GM12878 (cell line): Measurements from ENCODE around the gene DENND1A. TPM values are rescaled to one million over a fixed set of nuclear protein-coding genes. Genes with fewer than 3 reads are reported as not detected.
A peak's percentile ranks its signal among the peaks of the same experiment; 100 is the strongest.

ENCODE experiments used
- ATAC-seq: fragments of 200-7000 bp; cut with Tn5 transposase; 3 replicates; pipeline ENCODE4 v1.9.1; 2020; ENCODE audit warnings: mild to moderate bottlenecking, moderate library complexity
- BruUV-seq: library from RNA; stranded (reverse); fragments of 400-500 nt; replicated peaks from 2 replicates; lab custom pipeline; 2021; lab: Mats Ljungman, UMichigan
- CTCF ChIA-PET: fragments of 300-600 bp; sonication (Branson Sonifier 250); formaldehyde crosslinking; extraction: SDS; loops from one replicate; lab custom pipeline; 2021; ENCODE audit warnings: inconsistent platforms; lab: Yijun Ruan, JAX
- POLR2A ChIA-PET: fragments of 350-600 bp; formaldehyde crosslinking; extraction: SDS; loops from one replicate; lab custom pipeline; 2021; ENCODE audit warnings: inconsistent platforms; lab: Charles Lee
- RAD21 ChIA-PET: fragments of 300-600 bp; sonication (Branson Sonifier 250); formaldehyde crosslinking; loops from one replicate; lab custom pipeline; 2023; ENCODE audit warnings: antibody characterized with exemption; ENCODE audit not compliant: unreplicated experiment; lab: Charles Lee
- SMC1A ChIA-PET: fragments of 300-600 bp; sonication (Branson Sonifier 250); formaldehyde crosslinking; loops from one replicate; lab custom pipeline; 2023; ENCODE audit not compliant: unreplicated experiment, uncharacterized antibody; lab: Charles Lee
- DNase-seq: peaks from one replicate; pipeline ENCODE4 v3.0.0-alpha.2; 2011; ENCODE audit warnings: low read depth, low spot score
- FAIRE-seq: peaks from 3 replicates; lab custom pipeline; 2011; peaks lifted over from hg19 to GRCh38; lab: Jason Lieb, UNC
- H2AFZ ChIP-seq: 2 replicates; pipeline ENCODE4 v1.6.0; 2011; ENCODE audit warnings: low read depth, low read length, control low read depth; ENCODE audit not compliant: control insufficient read depth
- H3K27ac ChIP-seq: 2 replicates; pipeline ENCODE4 v1.5.1; 2011; ENCODE audit warnings: control low read depth; ENCODE audit not compliant: control insufficient read depth, insufficient read depth
- H3K27me3 ChIP-seq, 2 experiments: replicated peaks in 1 of 2; 2 replicates each; pipeline versions ENCODE4 v1.6.0 to v1.6.1; 2011; ENCODE audit warnings: low read length in 1 of 2; ENCODE audit not compliant: control insufficient read depth in 2 of 2, insufficient read depth in 2 of 2
- H3K36me3 ChIP-seq, 2 experiments: 2 replicates each; pipeline ENCODE4 v1.5.1; 2011; ENCODE audit warnings: low read length in 1 of 2; ENCODE audit not compliant: control insufficient read depth in 2 of 2, insufficient read depth in 2 of 2
- H3K4me1 ChIP-seq: 2 replicates; pipeline ENCODE4 v1.6.1; 2011; ENCODE audit warnings: mild to moderate bottlenecking, low read length, moderate library complexity, mixed read lengths; ENCODE audit not compliant: control insufficient read depth, insufficient read depth
- H3K4me2 ChIP-seq: 2 replicates; pipeline ENCODE4 v1.6.0; 2011; ENCODE audit warnings: control low read depth; ENCODE audit not compliant: control insufficient read depth, insufficient read depth
- H3K4me3 ChIP-seq: fragments of 200-600 bp; sonication (generic); 2 replicates; pipeline ENCODE4 v1.5.1; 2016
- H3K79me2 ChIP-seq: 2 replicates; pipeline ENCODE4 v1.6.0; 2011; ENCODE audit warnings: low read length; ENCODE audit not compliant: control insufficient read depth, insufficient read depth
- H3K9ac ChIP-seq: 2 replicates; pipeline ENCODE4 v1.8.0; 2011; ENCODE audit warnings: low read length, control low read depth, mixed read lengths; ENCODE audit not compliant: control insufficient read depth, insufficient read depth
- H3K9me3 ChIP-seq: replicated peaks from 3 replicates; pipeline ENCODE4 v1.5.1; 2011; ENCODE audit warnings: mild to moderate bottlenecking, low read length; ENCODE audit not compliant: control insufficient read depth, insufficient read depth
- H4K20me1 ChIP-seq: 2 replicates; pipeline ENCODE4 v1.6.0; 2011; ENCODE audit not compliant: control insufficient read depth, insufficient read depth
- ATF2 ChIP-seq: IDR thresholded peaks from 2 replicates; pipeline ENCODE4 v1.6.1; 2012; ENCODE audit warnings: low read length, inconsistent platforms
- EP300 ChIP-seq, 2 experiments: fragments of 150-350 bp in 1 of 2; IDR thresholded peaks; 2 replicates each; pipeline ENCODE4 v1.6.1; 2011 to 2012; ENCODE audit warnings: low read depth in 2 of 2, low read length in 2 of 2, borderline replicate concordance in 1 of 2, improper control_type of control experiment in 1 of 2, inconsistent platforms in 1 of 2; ENCODE audit not compliant: control insufficient read depth in 1 of 2
- FOXM1 ChIP-seq: IDR thresholded peaks from 2 replicates; pipeline ENCODE4 v1.6.1; 2012; ENCODE audit warnings: low read depth, mild to moderate bottlenecking, inconsistent platforms, low read length, moderate library complexity
- GABPA ChIP-seq: IDR thresholded peaks from 2 replicates; pipeline ENCODE4 v1.6.1; 2014; ENCODE audit warnings: antibody characterized with exemption, low read depth, mild to moderate bottlenecking, inconsistent platforms
- NR2C2 ChIP-seq: IDR thresholded peaks from 2 replicates; pipeline ENCODE4 v1.6.1; 2011; ENCODE audit warnings: borderline replicate concordance, low read depth; ENCODE audit not compliant: control insufficient read depth, insufficient read length
- SIN3A ChIP-seq: IDR thresholded peaks from 2 replicates; pipeline ENCODE4 v1.6.1; 2012; ENCODE audit warnings: low read depth, low read length, improper control_type of control experiment
- SREBF2 ChIP-seq: IDR thresholded peaks from 2 replicates; pipeline ENCODE4 v1.6.1; 2012; ENCODE audit warnings: mild to moderate bottlenecking, low read length
- STAT1 ChIP-seq: fragments of 450-650 bp; conservative IDR thresholded peaks from 2 replicates; pipeline ENCODE4 v1.6.1; 2014; ENCODE audit warnings: antibody characterized with exemption, mild to moderate bottlenecking
- ZBTB33 ChIP-seq: fragments of 450-650 bp; IDR thresholded peaks from 2 replicates; pipeline ENCODE4 v1.6.1; 2017; ENCODE audit warnings: mild to moderate bottlenecking
- ZNF24 ChIP-seq: fragments of 450-650 bp; IDR thresholded peaks from 2 replicates; pipeline ENCODE4 v1.6.1; 2017; ENCODE audit warnings: antibody characterized with exemption, mild to moderate bottlenecking
- ZZZ3 ChIP-seq: IDR thresholded peaks from 2 replicates; pipeline ENCODE4 v1.6.1; 2011; ENCODE audit warnings: low read depth; ENCODE audit not compliant: control insufficient read depth, insufficient read length
- WGBS: methylation state at CpG from one replicate; pipeline ENCODE4 v1.1.6; 2016; ENCODE audit warnings: low lambda C conversion rate; ENCODE audit not compliant: insufficient replicate concordance, insufficient coverage; ENCODE audit errors: missing lambda C conversion rate; 5-methylcytosine and 5-hydroxymethylcytosine counted together
- in situ Hi-C: fragments of 300-500 bp; cut with MboI; formaldehyde crosslinking; loops from 9 replicates; pipeline ENCODE4 v1.14.3; 2018; ENCODE audit warnings: mixed read lengths
- intact Hi-C: fragments of 100-400 bp; cut with micrococcal nuclease; formaldehyde crosslinking; loops from one replicate; pipeline ENCODE4 v1.14.2; 2022; ENCODE audit not compliant: unreplicated experiment
- polyA plus RNA-seq, 11 experiments: library from polyadenylated mRNA; depleted of rRNA in 4 of 11; unstranded in 6 of 11; stranded (reverse) in 5 of 11; fragments of >200 nt; fragmentation: Nextera tagmentation in 4 of 11; fragmentation: Illumina TruSeq in 1 of 11; extraction: Ambion mirVana in 4 of 11; extraction: Trizol in 1 of 11; gene quantifications; 1 replicate in 1 of 11; 2 replicates in 10 of 11; pipeline versions ENCODE4 v1.2.1 to v1.2.3, GENCODE V29; 2011 to 2016; ENCODE audit warnings: inconsistent platforms in 2 of 11, missing spikeins in 2 of 11, low read depth in 1 of 11
- total RNA-seq, 4 experiments: library from RNA; depleted of rRNA in 3 of 4; stranded (reverse); fragments of >200 nt in 3 of 4; fragmentation: Illumina TruSeq in 1 of 4; extraction: Trizol in 1 of 4; gene quantifications; 2 replicates each; pipeline versions ENCODE4 v1.2.1 to v1.2.3, GENCODE V29; 2013 to 2021
- TF ChIP-seq, protein P1 (sequence below), 3 experiments: IDR thresholded peaks in 2 of 3; conservative IDR thresholded peaks in 1 of 3; 2 replicates each; pipeline ENCODE4 v1.5.1; 2011; ENCODE audit warnings: low read depth in 3 of 3, low read length in 3 of 3, mild to moderate bottlenecking in 3 of 3, control low read depth in 2 of 3, moderate library complexity in 2 of 3, inconsistent platforms in 1 of 3, mixed read lengths in 1 of 3; ENCODE audit not compliant: control insufficient read depth in 2 of 3, insufficient read depth in 1 of 3; ENCODE audit errors: extremely low read depth in 1 of 3
- TF ChIP-seq, protein P2 (sequence below): IDR thresholded peaks from 2 replicates; pipeline ENCODE4 v1.6.1; 2011; ENCODE audit warnings: low read depth, low read length, improper control_type of control experiment, borderline replicate concordance

DENND1A gene
- total and polyA plus RNA-seq, 10 of the 15 experiments (the other 5 are each of a cell fraction or from before 2014, with no cell fraction given), result 14.1 to 48.6 (median 35.2) TPM

- TF ChIP-seq, protein P1, sequence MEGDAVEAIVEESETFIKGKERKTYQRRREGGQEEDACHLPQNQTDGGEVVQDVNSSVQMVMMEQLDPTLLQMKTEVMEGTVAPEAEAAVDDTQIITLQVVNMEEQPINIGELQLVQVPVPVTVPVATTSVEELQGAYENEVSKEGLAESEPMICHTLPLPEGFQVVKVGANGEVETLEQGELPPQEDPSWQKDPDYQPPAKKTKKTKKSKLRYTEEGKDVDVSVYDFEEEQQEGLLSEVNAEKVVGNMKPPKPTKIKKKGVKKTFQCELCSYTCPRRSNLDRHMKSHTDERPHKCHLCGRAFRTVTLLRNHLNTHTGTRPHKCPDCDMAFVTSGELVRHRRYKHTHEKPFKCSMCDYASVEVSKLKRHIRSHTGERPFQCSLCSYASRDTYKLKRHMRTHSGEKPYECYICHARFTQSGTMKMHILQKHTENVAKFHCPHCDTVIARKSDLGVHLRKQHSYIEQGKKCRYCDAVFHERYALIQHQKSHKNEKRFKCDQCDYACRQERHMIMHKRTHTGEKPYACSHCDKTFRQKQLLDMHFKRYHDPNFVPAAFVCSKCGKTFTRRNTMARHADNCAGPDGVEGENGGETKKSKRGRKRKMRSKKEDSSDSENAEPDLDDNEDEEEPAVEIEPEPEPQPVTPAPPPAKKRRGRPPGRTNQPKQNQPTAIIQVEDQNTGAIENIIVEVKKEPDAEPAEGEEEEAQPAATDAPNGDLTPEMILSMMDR (IDR thresholded peaks at IDR 0.05 in 2 of 3, conservative IDR thresholded peaks at IDR 0.05 in 1 of 3; ENCODE audit: control insufficient read depth in 2 of 3, extremely low read depth in 1 of 3, insufficient read depth in 1 of 3, low read depth in 3 of 3, low read length in 3 of 3), result no peak
Measured at GRCh38 chr9:123378956-123379660, 550.8 kb downstream of the DENND1A start (continued).

DNA sequence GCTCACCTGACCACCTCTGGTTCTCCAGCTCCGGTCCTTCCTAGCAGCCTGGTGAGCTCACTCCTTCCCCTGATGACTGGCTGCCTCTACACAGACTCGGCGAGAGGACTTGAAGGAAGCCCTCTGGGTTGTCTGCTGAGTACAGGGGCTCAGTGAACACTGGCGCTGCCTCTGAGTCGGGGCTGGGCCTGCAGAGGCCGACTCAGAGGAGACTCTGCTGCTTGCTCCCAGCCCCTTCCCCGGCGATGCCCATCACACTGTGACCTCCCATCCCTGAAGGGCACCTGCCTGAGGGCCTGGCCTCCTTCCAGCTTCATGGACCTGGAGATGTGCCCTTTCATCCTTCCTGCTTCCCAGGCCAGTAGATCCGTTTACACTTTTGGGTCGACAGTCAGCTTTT is 551.9 kb downstream of the DENND1A start:
- DNase-seq (no peak), ATAC-seq (peak; percentile 11), FAIRE-seq (no peak)
- H2AFZ ChIP-seq, result no peak overlapping the region
- H3K36me3 ChIP-seq, result no peaks in the 10 kb centered on the region; a peak in 1 of 4 replicates
- H3K27me3 ChIP-seq, result peaks cover 0 to 5% of the 10 kb centered on the region in 2 experiments; a peak in 2 of 4 replicates
- in situ Hi-C loops (no loop called here), intact Hi-C loops (no loop called here)
- BruUV-seq, result TSS peak; percentile 37
- no peaks in the 10 kb centered on the region for H3K9me3 ChIP-seq
- no peak overlapping the region for H3K4me2 ChIP-seq
- ChIA-PET POLR2A (no interaction called here), SMC1A (no interaction called here), CTCF (interaction anchor here (1.0 kb wide), 2 partner anchors 21 to 663 kb away, joined by 3 read pairs; no protein-coding TSS in a partner anchor), RAD21 (no interaction called here)
- H3K4me3 ChIP-seq, result no peak overlapping the region
- H3K79me2 ChIP-seq, result no peaks in the 10 kb centered on the region
- WGBS, result 60% methylated on average over 10 of the region's 10 CpGs
- H3K4me1 ChIP-seq, result no peaks in the 10 kb centered on the region
- H3K27ac ChIP-seq, result no peak overlapping the region
- no peaks in the 10 kb centered on the region for H4K20me1 ChIP-seq
- no peak overlapping the region for H3K9ac ChIP-seq
- no peak for TF ChIP-seq ATF2
- TF ChIP-seq ZNF24, result no peak
- TF ChIP-seq SREBF2, result no peak
- TF ChIP-seq NR2C2, result no peak
- no peak for TF ChIP-seq GABPA
- TF ChIP-seq, protein P2, sequence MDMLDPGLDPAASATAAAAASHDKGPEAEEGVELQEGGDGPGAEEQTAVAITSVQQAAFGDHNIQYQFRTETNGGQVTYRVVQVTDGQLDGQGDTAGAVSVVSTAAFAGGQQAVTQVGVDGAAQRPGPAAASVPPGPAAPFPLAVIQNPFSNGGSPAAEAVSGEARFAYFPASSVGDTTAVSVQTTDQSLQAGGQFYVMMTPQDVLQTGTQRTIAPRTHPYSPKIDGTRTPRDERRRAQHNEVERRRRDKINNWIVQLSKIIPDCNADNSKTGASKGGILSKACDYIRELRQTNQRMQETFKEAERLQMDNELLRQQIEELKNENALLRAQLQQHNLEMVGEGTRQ, result no peak
- no peak for TF ChIP-seq EP300 (IDR thresholded peaks at IDR 0.05; ENCODE audit: borderline replicate concordance in 1 of 2, control insufficient read depth in 1 of 2, low read depth in 2 of 2, low read length in 2 of 2)
- TF ChIP-seq FOXM1, result no peak
- no peak for TF ChIP-seq ZBTB33
- no peak for TF ChIP-seq ZZZ3
- no peak for TF ChIP-seq STAT1
- no peak for TF ChIP-seq SIN3A
